Umbilical cord (tissue), 1 donor: ENCODE data around the gene PRPF31. TPM values are rescaled to one million over a fixed set of nuclear protein-coding genes. Genes with fewer than 3 reads are reported as not detected.

Experiments used
- total RNA-seq: library from RNA; depleted of rRNA; stranded (reverse); fragments of >200 nt; gene quantifications from one replicate; pipeline ENCODE4 v1.2.3, GENCODE V29; 2014; ENCODE audit warnings: low replicate concordance; ENCODE audit not compliant: insufficient read depth

The PRPF31 gene
- total RNA-seq, 1 donor from 2014 or later, result 21.2 TPM

Other genes starting within 250 kb of the PRPF31 start
- gene MYADM, start 247.9 kb upstream of the PRPF31 start, total RNA-seq, result 30.3 TPM
- not detected for gene PRKCG, start 233.6 kb upstream of the PRPF31 start, total RNA-seq
- not detected for gene CACNG7, start 206.5 kb upstream of the PRPF31 start, total RNA-seq
- 0.24 TPM for gene CACNG8, start 152.8 kb upstream of the PRPF31 start, total RNA-seq
- gene CACNG6, start 124.1 kb upstream of the PRPF31 start, total RNA-seq, result not detected
- not detected for gene VSTM1, start 51.9 kb upstream of the PRPF31 start, total RNA-seq
- not detected for gene TARM1, start 34.4 kb upstream of the PRPF31 start, total RNA-seq
- 0.96 TPM for gene OSCAR, start 15.0 kb upstream of the PRPF31 start, total RNA-seq
- gene NDUFA3, start 12.9 kb upstream of the PRPF31 start, total RNA-seq, result 4.3 TPM
- 18.8 TPM for gene TFPT, start 97 bp upstream of the PRPF31 start, total RNA-seq
- 2.6 TPM for gene CNOT3, start 22.0 kb downstream of the PRPF31 start, total RNA-seq
- gene LENG1, start 44.0 kb downstream of the PRPF31 start, total RNA-seq, result 6.3 TPM
- 2.6 TPM for gene TMC4, start 57.4 kb downstream of the PRPF31 start, total RNA-seq
- 13.7 TPM for gene MBOAT7, start 73.8 kb downstream of the PRPF31 start, total RNA-seq
- 72.5 TPM for gene TSEN34, start 75.6 kb downstream of the PRPF31 start, total RNA-seq
- gene RPS9, start 85.1 kb downstream of the PRPF31 start, total RNA-seq, result 1,474 TPM
- gene LILRB3, start 107.3 kb downstream of the PRPF31 start, total RNA-seq, result 0.96 TPM
- gene LILRA6, start 127.0 kb downstream of the PRPF31 start, total RNA-seq, result 4.3 TPM
- gene LILRB5, start 141.5 kb downstream of the PRPF31 start, total RNA-seq, result 5.5 TPM
- gene LILRB2, start 165.4 kb downstream of the PRPF31 start, total RNA-seq, result not detected
- 0.72 TPM for gene LILRA5, start 197.4 kb downstream of the PRPF31 start, total RNA-seq
- not detected for gene LILRA4, start 223.4 kb downstream of the PRPF31 start, total RNA-seq
- gene LAIR1, start 249.2 kb downstream of the PRPF31 start, total RNA-seq, result 19.7 TPM